HUES48 (cell line): ENCODE measurements around the gene BRD3OS.

ENCODE experiments used
- H3K27ac ChIP-seq: one replicate; pipeline ENCODE4 v1.7.0; 2013; ENCODE audit warnings: low read depth, low read length, inconsistent platforms
- H3K27me3 ChIP-seq: 2 replicates; pipeline ENCODE4 v1.6.1; 2013; ENCODE audit warnings: mild to moderate bottlenecking, low read length; ENCODE audit not compliant: control insufficient read depth, insufficient read depth
- H3K36me3 ChIP-seq: 2 replicates; pipeline ENCODE4 v1.6.1; 2013; ENCODE audit warnings: low read length; ENCODE audit not compliant: control insufficient read depth, insufficient read depth
- H3K4me1 ChIP-seq: 2 replicates; pipeline ENCODE4 v1.6.1; 2013; ENCODE audit warnings: mild to moderate bottlenecking, low read length; ENCODE audit not compliant: control insufficient read depth, insufficient read depth
- H3K4me3 ChIP-seq: 2 replicates; pipeline ENCODE4 v1.5.1; 2013; ENCODE audit warnings: mild to moderate bottlenecking, low read depth, low read length
- H3K9ac ChIP-seq: 2 replicates; pipeline ENCODE4 v1.6.1; 2013; ENCODE audit warnings: mild to moderate bottlenecking, low read depth, low read length, moderate library complexity
- H3K9me3 ChIP-seq: 2 replicates; pipeline ENCODE4 v1.6.1; 2013; ENCODE audit warnings: low read length; ENCODE audit not compliant: control insufficient read depth, insufficient read depth

The BRD3OS gene

GRCh38 chr9:134049236-134049635 is 24.0 kb downstream of the BRD3OS start:
- Histone ChIP-seq H3K4me3 (no peak overlapping the region), H3K27me3 (no peaks in the 10 kb centered on the region), H3K9ac (no peak overlapping the region), H3K9me3 (no peaks in the 10 kb centered on the region), H3K4me1 (no peaks in the 10 kb centered on the region), H3K36me3 (peaks cover 91% of the 10 kb centered on the region), H3K27ac (no peak overlapping the region)

GRCh38 chr9:134049772-134050588 is 24.7 kb downstream of the BRD3OS start:
- Histone ChIP-seq H3K9me3 (no peaks in the 10 kb centered on the region), H3K4me1 (no peaks in the 10 kb centered on the region), H3K27me3 (no peaks in the 10 kb centered on the region), H3K27ac (no peak overlapping the region), H3K36me3 (peaks cover 84% of the 10 kb centered on the region), H3K4me3 (no peak overlapping the region), H3K9ac (no peak overlapping the region)

- Histone ChIP-seq H3K4me1 (no peaks in the 10 kb centered on the region), H3K9me3 (no peaks in the 10 kb centered on the region), H3K9ac (no peak overlapping the region), H3K4me3 (no peak overlapping the region), H3K27ac (no peak overlapping the region), H3K27me3 (no peaks in the 10 kb centered on the region), H3K36me3 (peaks cover 76% of the 10 kb centered on the region)
Observed at GRCh38 chr9:134050726-134051125, 25.4 kb downstream of the BRD3OS start.

GRCh38 chr9:134051319-134051718 is 26.0 kb downstream of the BRD3OS start:
- Histone ChIP-seq H3K9me3 (no peaks in the 10 kb centered on the region), H3K9ac (no peak overlapping the region), H3K4me1 (no peaks in the 10 kb centered on the region), H3K4me3 (no peak overlapping the region), H3K27ac (no peak overlapping the region), H3K36me3 (peaks cover 70% of the 10 kb centered on the region), H3K27me3 (no peaks in the 10 kb centered on the region)

- H3K9me3 ChIP-seq, result no peaks in the 10 kb centered on the region
- H3K27me3 ChIP-seq, result no peaks in the 10 kb centered on the region
- peaks cover 64% of the 10 kb centered on the region for H3K36me3 ChIP-seq
- no peaks in the 10 kb centered on the region for H3K4me1 ChIP-seq
- H3K4me3 ChIP-seq, result no peak overlapping the region
- H3K9ac ChIP-seq, result no peak overlapping the region
- H3K27ac ChIP-seq, result no peak overlapping the region
Observed at GRCh38 chr9:134052491-134052890, 27.2 kb downstream of the BRD3OS start.

GRCh38 chr9:134052941-134053340 is 27.7 kb downstream of the BRD3OS start:
- no peak overlapping the region for H3K9ac ChIP-seq
- no peaks in the 10 kb centered on the region for H3K27me3 ChIP-seq
- no peak overlapping the region for H3K4me3 ChIP-seq
- peaks cover 61% of the 10 kb centered on the region for H3K36me3 ChIP-seq
- H3K9me3 ChIP-seq, result no peaks in the 10 kb centered on the region
- H3K4me1 ChIP-seq, result no peaks in the 10 kb centered on the region
- no peak overlapping the region for H3K27ac ChIP-seq

- H3K4me1 ChIP-seq, result no peaks in the 10 kb centered on the region
- H3K36me3 ChIP-seq, result peaks cover 56% of the 10 kb centered on the region
- H3K27me3 ChIP-seq, result no peaks in the 10 kb centered on the region
- no peak overlapping the region for H3K27ac ChIP-seq
- no peak overlapping the region for H3K9ac ChIP-seq
- H3K4me3 ChIP-seq, result no peak overlapping the region
- H3K9me3 ChIP-seq, result no peaks in the 10 kb centered on the region
Observed at GRCh38 chr9:134053401-134053871, 28.2 kb downstream of the BRD3OS start.

- no peaks in the 10 kb centered on the region for H3K9me3 ChIP-seq
- no peaks in the 10 kb centered on the region for H3K27me3 ChIP-seq
- H3K36me3 ChIP-seq, result peaks cover 49% of the 10 kb centered on the region
- H3K4me3 ChIP-seq, result no peak overlapping the region
- no peak overlapping the region for H3K27ac ChIP-seq
- H3K4me1 ChIP-seq, result no peaks in the 10 kb centered on the region
- H3K9ac ChIP-seq, result no peak overlapping the region
Observed at GRCh38 chr9:134053941-134054761, 28.9 kb downstream of the BRD3OS start.

- Histone ChIP-seq H3K27me3 (no peaks in the 10 kb centered on the region), H3K4me3 (no peak overlapping the region), H3K9me3 (no peaks in the 10 kb centered on the region), H3K36me3 (peaks cover 39% of the 10 kb centered on the region), H3K9ac (no peak overlapping the region), H3K27ac (no peak overlapping the region), H3K4me1 (no peaks in the 10 kb centered on the region)
Observed at GRCh38 chr9:134054891-134055811, 29.9 kb downstream of the BRD3OS start.

- H3K9ac ChIP-seq, result no peak overlapping the region
- no peaks in the 10 kb centered on the region for H3K27me3 ChIP-seq
- no peaks in the 10 kb centered on the region for H3K4me1 ChIP-seq
- peaks cover 30% of the 10 kb centered on the region for H3K36me3 ChIP-seq
- H3K27ac ChIP-seq, result no peak overlapping the region
- no peak overlapping the region for H3K4me3 ChIP-seq
- H3K9me3 ChIP-seq, result no peaks in the 10 kb centered on the region
Observed at GRCh38 chr9:134055981-134056461, 30.7 kb downstream of the BRD3OS start.
